ENCODE data around the gene IP6K1. TPM values are rescaled to one million over a fixed set of nuclear protein-coding genes. Genes with fewer than 3 reads are reported as not detected.

IP6K1 gene
- total RNA-seq, 2 experiments from 2014 or later, result 35.7 to 38.9 TPM

GRCh38 chr3:49725906-49726681 is 60.2 kb downstream of the IP6K1 start:
- Mint-ChIP-seq H3K4me3 (no peak overlapping the region), H3K4me1 (peaks cover 21% of the 10 kb centered on the region), H3K36me3 (ENCODE audit: low read depth) (peaks cover 19% of the 10 kb centered on the region), H3K27me3 (no peaks in the 10 kb centered on the region), H3K9me3 (no peaks in the 10 kb centered on the region), H3K27ac (peak overlapping the region; percentile 60)
- CTCF ChIA-PET, result interaction anchor here (0.9 to 1.5 kb wide), 2 partner anchors 12 to 22 kb away, joined by 3 read pairs; no protein-coding TSS in a partner anchor
- POLR2A ChIA-PET, result no interaction called here
- no peak for DNase-seq

GRCh38 chr3:49724586-49724985 is 61.8 kb downstream of the IP6K1 start:
- H3K27ac Mint-ChIP-seq, result peak overlapping the region; percentile 98
- ChIA-PET CTCF (interaction anchor here (0.6 to 1.5 kb wide), 2 partner anchors 10 to 1577 kb away, joined by 3 to 4 read pairs; no protein-coding TSS in a partner anchor), POLR2A (no interaction called here)
- H3K4me1 Mint-ChIP-seq, result peaks cover 31% of the 10 kb centered on the region
- H3K27me3 Mint-ChIP-seq, result no peaks in the 10 kb centered on the region
- H3K4me3 Mint-ChIP-seq, result peak overlapping the region; percentile 95
- DNase-seq, result peak; percentile 29
- H3K9me3 Mint-ChIP-seq, result no peaks in the 10 kb centered on the region
- H3K36me3 Mint-ChIP-seq (ENCODE audit: low read depth), result peaks cover 16% of the 10 kb centered on the region

- DNase-seq, result peak; percentile 95
- H3K4me3 Mint-ChIP-seq, result peak within 1 kb of the TSS; percentile 95
- peaks cover 20% of the 10 kb centered on the region for H3K36me3 Mint-ChIP-seq (ENCODE audit: low read depth)
- CTCF ChIA-PET, result interaction anchor here (0.6 to 1.5 kb wide), 3 partner anchors 9 to 1577 kb away, joined by 3 to 4 read pairs (median 4); no protein-coding TSS in a partner anchor
- H3K27me3 Mint-ChIP-seq, result no peaks in the 10 kb centered on the region
- POLR2A ChIA-PET, result no interaction called here
- H3K9me3 Mint-ChIP-seq, result no peaks in the 10 kb centered on the region
- peak within 1 kb of the TSS; percentile 98 for H3K27ac Mint-ChIP-seq
- peaks cover 37% of the 10 kb centered on the region for H3K4me1 Mint-ChIP-seq
Measured at GRCh38 chr3:49723628-49724551, 62.5 kb downstream of the IP6K1 start, which contains the start of gene GMPPB. TSS of gene GMPPB (minus strand) at chr3:49723951. CDS start at chr3:49723726, 225 bp downstream.

- Mint-ChIP-seq H3K36me3 (ENCODE audit: low read depth) (peaks cover 18% of the 10 kb centered on the region), H3K9me3 (no peaks in the 10 kb centered on the region), H3K4me1 (peaks cover 42% of the 10 kb centered on the region), H3K27me3 (no peaks in the 10 kb centered on the region), H3K4me3 (peak overlapping the region; percentile 95), H3K27ac (peak overlapping the region; percentile 98)
- CTCF ChIA-PET, result interaction anchor here (1.2 kb wide), 1 partner anchor 184 kb away, joined by 4 read pairs; no protein-coding TSS in a partner anchor
- peak; percentile 78 for DNase-seq
- POLR2A ChIA-PET, result no interaction called here
Measured at GRCh38 chr3:49723296-49723627, 63.1 kb downstream of the IP6K1 start.

- no peaks in the 10 kb centered on the region for H3K9me3 Mint-ChIP-seq
- ChIA-PET CTCF (interaction anchor here (1.2 kb wide), 1 partner anchor 183 kb away, joined by 4 read pairs; no protein-coding TSS in a partner anchor), POLR2A (no interaction called here)
- peaks cover 15% of the 10 kb centered on the region for H3K36me3 Mint-ChIP-seq (ENCODE audit: low read depth)
- peaks cover 42% of the 10 kb centered on the region for H3K4me1 Mint-ChIP-seq
- peak overlapping the region; percentile 95 for H3K4me3 Mint-ChIP-seq
- no peak for DNase-seq
- H3K27me3 Mint-ChIP-seq, result no peaks in the 10 kb centered on the region
- peak overlapping the region; percentile 98 for H3K27ac Mint-ChIP-seq
Measured at GRCh38 chr3:49722896-49723295, 63.4 kb downstream of the IP6K1 start.

GRCh38 chr3:49721896-49722781 is 64.2 kb downstream of the IP6K1 start:
- Mint-ChIP-seq H3K9me3 (no peaks in the 10 kb centered on the region), H3K27ac (peak overlapping the region; percentile 98), H3K36me3 (ENCODE audit: low read depth) (peaks cover 13% of the 10 kb centered on the region), H3K4me3 (peak overlapping the region; percentile 95), H3K27me3 (no peaks in the 10 kb centered on the region), H3K4me1 (peaks cover 42% of the 10 kb centered on the region)
- DNase-seq, result no peak
- CTCF ChIA-PET, result interaction anchor here (1.5 kb wide), 1 partner anchor 10 kb away, joined by 11 read pairs; no protein-coding TSS in a partner anchor
- POLR2A ChIA-PET, result no interaction called here

GRCh38 chr3:49721596-49721895 is 64.8 kb downstream of the IP6K1 start:
- Mint-ChIP-seq H3K9me3 (no peaks in the 10 kb centered on the region), H3K36me3 (ENCODE audit: low read depth) (peaks cover 13% of the 10 kb centered on the region), H3K27me3 (no peaks in the 10 kb centered on the region), H3K27ac (no peak overlapping the region), H3K4me1 (peaks cover 42% of the 10 kb centered on the region), H3K4me3 (no peak overlapping the region)
- ChIA-PET CTCF (interaction anchor here (1.5 kb wide), 1 partner anchor 9 kb away, joined by 11 read pairs; no protein-coding TSS in a partner anchor), POLR2A (no interaction called here)
- no peak for DNase-seq

GRCh38 chr3:49720855-49721595 is 65.3 kb downstream of the IP6K1 start:
- CTCF ChIA-PET, result interaction anchor here (1.5 kb wide), 2 partner anchors 8 to 9 kb away, joined by 4 to 11 read pairs; no protein-coding TSS in a partner anchor

GRCh38 chr3:49719214-49719884 is 67.0 kb downstream of the IP6K1 start, which contains the start of gene AMIGO3:
TSS of gene AMIGO3 (minus strand) at chr3:49719684. CDS start at chr3:49719465, 219 bp downstream.
- H3K4me3 Mint-ChIP-seq, result peak within 1 kb of the TSS; percentile 78
- H3K36me3 Mint-ChIP-seq (ENCODE audit: low read depth), result peaks cover 13% of the 10 kb centered on the region
- H3K4me1 Mint-ChIP-seq, result peaks cover 35% of the 10 kb centered on the region
- H3K27me3 Mint-ChIP-seq, result no peaks in the 10 kb centered on the region
- peak within 1 kb of the TSS; percentile 90 for H3K27ac Mint-ChIP-seq
- no peaks in the 10 kb centered on the region for H3K9me3 Mint-ChIP-seq
- CTCF ChIA-PET, result interaction anchor here (0.6 to 2.7 kb wide), 14 partner anchors 9 to 507 kb away, joined by 3 to 9 read pairs (median 4); partner anchors contain the start of genes INKA1 and IP6K1
- POLR2A ChIA-PET, result no interaction called here
- peak; percentile 94 for DNase-seq

More at GRCh38 chr3:49720855-49721595, 65.3 kb downstream of the IP6K1 start:
- Mint-ChIP-seq H3K27ac (peak overlapping the region; percentile 7), H3K27me3 (no peaks in the 10 kb centered on the region), H3K36me3 (ENCODE audit: low read depth) (peaks cover 13% of the 10 kb centered on the region), H3K4me3 (peak overlapping the region; percentile 19), H3K4me1 (peaks cover 42% of the 10 kb centered on the region), H3K9me3 (no peaks in the 10 kb centered on the region)
- POLR2A ChIA-PET, result no interaction called here
- DNase-seq, result no peak

- no peak for DNase-seq
- no peaks in the 10 kb centered on the region for H3K9me3 Mint-ChIP-seq
- peak overlapping the region; percentile 78 for H3K4me3 Mint-ChIP-seq
- peak overlapping the region; percentile 90 for H3K27ac Mint-ChIP-seq
- ChIA-PET POLR2A (no interaction called here), CTCF (interaction anchor here (0.6 to 2.7 kb wide), 10 partner anchors 12 to 508 kb away, joined by 3 to 9 read pairs (median 4); partner anchors contain the start of genes INKA1 and IP6K1)
- no peaks in the 10 kb centered on the region for H3K27me3 Mint-ChIP-seq
- peaks cover 34% of the 10 kb centered on the region for H3K4me1 Mint-ChIP-seq
- peaks cover 13% of the 10 kb centered on the region for H3K36me3 Mint-ChIP-seq (ENCODE audit: low read depth)
Measured at GRCh38 chr3:49718858-49719213, 67.5 kb downstream of the IP6K1 start.

All from activated CD4-positive, alpha-beta T cell treated with anti-CD3 and anti-CD28 coated beads, Interleukin-2, amount 10 ng/mL, durations not matched to agents 7 days and 5 days (primary cell).